GM12892 (cell line): Measurements from ENCODE around the gene PRRT3.

Source experiments
- POLR2AphosphoS5 ChIP-seq: IDR thresholded peaks from 2 replicates; pipeline ENCODE4 v1.6.1; 2011; ENCODE audit warnings: low read depth, low read length, control low read depth
- TAF1 ChIP-seq: IDR thresholded peaks from 2 replicates; pipeline ENCODE4 v1.6.1; 2011; ENCODE audit warnings: low read depth, mild to moderate bottlenecking, control low read depth, low read length, borderline replicate concordance

- TF ChIP-seq POLR2AphosphoS5 = no peak
- TF ChIP-seq TAF1 = no peak
Observed at GRCh38 chr3:9911863-9912262, 40.3 kb downstream of the PRRT3 start.
